ENCODE data around the gene TANGO2. TPM values are rescaled to one million over a fixed set of nuclear protein-coding genes. Genes with fewer than 3 reads are reported as not detected.

Gene TANGO2
- polyA plus RNA-seq, 2 donors: 9.5 to 9.8 TPM

GRCh38 chr22:20055144-20055543 lies 34.2 kb downstream of the TANGO2 start:
- H3K27me3 ChIP-seq (ENCODE audit: control insufficient read depth in 1 of 2, insufficient read depth in 2 of 2, low read length in 2 of 2): no peaks in the 10 kb centered on the region
- H3K9me3 ChIP-seq (ENCODE audit: control insufficient read depth in 2 of 2, insufficient read depth in 1 of 2, low read depth in 1 of 2, low read length in 1 of 2): no peaks in the 10 kb centered on the region
- peaks cover 5 to 30% of the 10 kb centered on the region in 2 donors for H3K36me3 ChIP-seq (ENCODE audit: control insufficient read depth in 2 of 2, insufficient read depth in 2 of 2, low read length in 1 of 2)
- no peak overlapping the region for H3K27ac ChIP-seq (ENCODE audit: low read depth in 2 of 2, low read length in 1 of 2)
- no peak overlapping the region for H3K4me3 ChIP-seq (ENCODE audit: low read depth in 1 of 2, low read length in 2 of 2)
- H3K4me1 ChIP-seq (ENCODE audit: control insufficient read depth in 2 of 2, insufficient read depth in 2 of 2, low read length in 1 of 2): no peaks in the 10 kb centered on the region
- WGBS, 2 donors: 95 to 97% methylated on average over 2 of the region's 2 CpGs

DNA sequence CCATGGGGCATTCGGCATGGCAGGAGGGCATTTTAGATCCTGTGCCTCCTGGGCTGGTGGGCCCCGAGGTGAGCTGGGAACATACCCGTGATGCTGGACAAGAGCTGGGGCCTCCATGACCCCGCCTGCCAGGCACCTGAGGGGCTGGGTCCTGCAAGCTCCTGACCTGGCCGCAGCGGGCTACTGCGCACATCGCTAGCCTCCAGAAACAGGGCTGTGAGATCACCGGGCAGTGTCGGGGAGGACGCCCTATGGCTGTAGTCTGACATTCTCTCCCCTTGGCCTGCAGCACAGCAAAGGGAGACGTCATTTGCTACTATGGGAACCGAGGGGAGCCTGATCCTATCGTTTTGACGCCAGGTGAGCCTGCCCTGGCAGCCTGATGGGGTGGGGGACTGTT lies 34.7 kb downstream of the TANGO2 start:
- Histone ChIP-seq H3K4me3 (ENCODE audit: low read depth in 1 of 2, low read length in 2 of 2) (no peak overlapping the region), H3K27me3 (ENCODE audit: control insufficient read depth in 1 of 2, insufficient read depth in 2 of 2, low read length in 2 of 2) (no peaks in the 10 kb centered on the region), H3K36me3 (ENCODE audit: control insufficient read depth in 2 of 2, insufficient read depth in 2 of 2, low read length in 1 of 2) (peaks cover 5 to 30% of the 10 kb centered on the region in 2 donors), H3K9me3 (ENCODE audit: control insufficient read depth in 2 of 2, insufficient read depth in 1 of 2, low read depth in 1 of 2, low read length in 1 of 2) (no peaks in the 10 kb centered on the region), H3K27ac (ENCODE audit: low read depth in 2 of 2, low read length in 1 of 2) (no peak overlapping the region), H3K4me1 (ENCODE audit: control insufficient read depth in 2 of 2, insufficient read depth in 2 of 2, low read length in 1 of 2) (no peaks in the 10 kb centered on the region)
- WGBS, 2 donors: 92 to 93% methylated on average over 15 of the region's 15 CpGs

DNA sequence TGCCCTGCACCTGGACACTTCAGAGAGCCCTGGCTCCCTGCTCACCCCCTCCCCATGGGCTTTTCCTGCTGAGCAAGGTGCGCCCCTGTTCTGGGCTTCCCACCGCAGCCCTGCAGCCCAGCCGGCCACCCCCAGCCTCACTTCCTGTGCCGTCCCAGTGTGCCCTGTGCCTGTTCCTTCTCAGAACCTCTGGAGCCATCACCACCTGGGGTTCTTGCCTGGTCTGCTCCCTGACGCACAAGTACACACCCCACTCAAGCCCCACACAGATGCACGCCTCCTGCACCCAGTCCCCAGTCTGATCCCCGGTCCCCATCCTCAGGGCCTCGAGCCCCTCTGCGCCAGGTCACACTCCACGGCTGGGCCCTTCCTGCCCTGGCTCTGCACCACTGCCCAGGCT lies 35.3 kb downstream of the TANGO2 start:
- no peak overlapping the region for H3K27ac ChIP-seq (ENCODE audit: low read depth in 2 of 2, low read length in 1 of 2)
- H3K36me3 ChIP-seq (ENCODE audit: control insufficient read depth in 2 of 2, insufficient read depth in 2 of 2, low read length in 1 of 2): peaks cover 5 to 31% of the 10 kb centered on the region in 2 donors
- WGBS, 2 donors: 91 to 92% methylated on average over 10 of the region's 10 CpGs
- H3K4me3 ChIP-seq (ENCODE audit: low read depth in 1 of 2, low read length in 2 of 2): no peak overlapping the region
- H3K9me3 ChIP-seq (ENCODE audit: control insufficient read depth in 2 of 2, insufficient read depth in 1 of 2, low read depth in 1 of 2, low read length in 1 of 2): no peaks in the 10 kb centered on the region
- peaks cover 0 to 1% of the 10 kb centered on the region in 2 donors for H3K4me1 ChIP-seq (ENCODE audit: control insufficient read depth in 2 of 2, insufficient read depth in 2 of 2, low read length in 1 of 2)
- H3K27me3 ChIP-seq (ENCODE audit: control insufficient read depth in 1 of 2, insufficient read depth in 2 of 2, low read length in 2 of 2): no peaks in the 10 kb centered on the region

- Histone ChIP-seq H3K9me3 (ENCODE audit: control insufficient read depth in 2 of 2, insufficient read depth in 1 of 2, low read depth in 1 of 2, low read length in 1 of 2) (no peaks in the 10 kb centered on the region), H3K27me3 (ENCODE audit: control insufficient read depth in 1 of 2, insufficient read depth in 2 of 2, low read length in 2 of 2) (no peaks in the 10 kb centered on the region), H3K4me1 (ENCODE audit: control insufficient read depth in 2 of 2, insufficient read depth in 2 of 2, low read length in 1 of 2) (peaks cover 0 to 6% of the 10 kb centered on the region in 2 donors), H3K4me3 (ENCODE audit: low read depth in 1 of 2, low read length in 2 of 2) (no peak overlapping the region), H3K27ac (ENCODE audit: low read depth in 2 of 2, low read length in 1 of 2) (no peak overlapping the region), H3K36me3 (ENCODE audit: control insufficient read depth in 2 of 2, insufficient read depth in 2 of 2, low read length in 1 of 2) (peaks cover 8 to 36% of the 10 kb centered on the region in 2 donors)
- 87 to 93% methylated on average over 16 of the region's 16 CpGs for WGBS, 2 donors
These were observed 35.9 kb downstream of the TANGO2 start for GRCh38 chr22:20056696-20057386.

- Histone ChIP-seq H3K36me3 (ENCODE audit: control insufficient read depth in 2 of 2, insufficient read depth in 2 of 2, low read length in 1 of 2) (peaks cover 8 to 36% of the 10 kb centered on the region in 2 donors), H3K4me1 (ENCODE audit: control insufficient read depth in 2 of 2, insufficient read depth in 2 of 2, low read length in 1 of 2) (peaks cover 0 to 12% of the 10 kb centered on the region in 2 donors)
- whole genome bisulfite sequencing, 2 donors: 96% methylated on average over 13 of the region's 13 CpGs
These were observed 36.8 kb downstream of the TANGO2 start for GRCh38 chr22:20057596-20058268.

DNA sequence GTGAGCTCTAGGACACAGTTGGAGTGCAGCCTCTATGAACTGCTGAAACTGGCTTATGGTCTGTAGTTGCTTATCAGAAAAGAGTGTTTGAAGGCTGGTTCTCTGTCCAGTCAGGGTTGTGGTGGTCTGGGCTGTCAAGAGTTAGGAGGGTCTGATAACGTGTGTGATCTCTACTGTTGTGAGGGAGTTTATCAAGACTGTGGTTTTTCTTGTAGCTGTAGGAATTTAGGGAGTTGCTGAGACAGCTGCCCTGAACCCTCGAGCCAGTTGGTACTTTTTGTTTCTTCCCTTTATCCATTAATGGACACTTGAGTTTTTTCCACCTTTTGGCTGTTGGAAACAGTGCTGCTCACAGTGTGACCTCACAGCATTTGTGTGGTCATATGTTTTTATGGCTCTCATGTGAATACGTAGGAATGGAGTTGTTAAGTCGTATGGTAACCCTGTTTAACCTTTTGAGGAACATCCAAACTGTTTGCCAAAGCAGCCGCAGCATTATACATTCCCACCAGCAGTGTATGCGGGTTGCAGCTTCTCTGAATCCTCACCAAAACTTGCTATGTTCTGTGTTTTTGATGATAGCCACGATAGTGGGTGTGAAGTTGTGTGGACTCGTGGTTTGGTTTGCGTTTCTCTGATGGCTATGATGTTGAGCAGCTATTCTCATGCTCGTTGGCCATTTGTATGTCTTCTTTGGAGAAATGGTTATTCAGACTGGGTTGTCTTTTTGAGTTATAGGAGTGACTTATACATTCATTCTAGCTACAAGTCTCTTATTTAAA lies 38.3 kb downstream of the TANGO2 start:
- no peaks in the 10 kb centered on the region for H3K27me3 ChIP-seq (ENCODE audit: control insufficient read depth in 1 of 2, insufficient read depth in 2 of 2, low read length in 2 of 2)
- H3K4me3 ChIP-seq (ENCODE audit: low read depth in 1 of 2, low read length in 2 of 2): no peak overlapping the region
- H3K36me3 ChIP-seq (ENCODE audit: control insufficient read depth in 2 of 2, insufficient read depth in 2 of 2, low read length in 1 of 2): peaks cover 8 to 36% of the 10 kb centered on the region in 2 donors
- no peak overlapping the region for H3K27ac ChIP-seq (ENCODE audit: low read depth in 2 of 2, low read length in 1 of 2)
- 85 to 90% methylated on average over 10 of the region's 10 CpGs for WGBS, 2 donors
- H3K4me1 ChIP-seq (ENCODE audit: control insufficient read depth in 2 of 2, insufficient read depth in 2 of 2, low read length in 1 of 2): peaks cover 5 to 26% of the 10 kb centered on the region in 2 donors
- H3K9me3 ChIP-seq (ENCODE audit: control insufficient read depth in 2 of 2, insufficient read depth in 1 of 2, low read depth in 1 of 2, low read length in 1 of 2): no peaks in the 10 kb centered on the region

More at GRCh38 chr22:20057596-20058268, 36.8 kb downstream of the TANGO2 start:
- no peaks in the 10 kb centered on the region for H3K27me3 ChIP-seq (ENCODE audit: control insufficient read depth in 1 of 2, insufficient read depth in 2 of 2, low read length in 2 of 2)
- no peak overlapping the region for H3K4me3 ChIP-seq (ENCODE audit: low read depth in 1 of 2, low read length in 2 of 2)
- H3K9me3 ChIP-seq (ENCODE audit: control insufficient read depth in 2 of 2, insufficient read depth in 1 of 2, low read depth in 1 of 2, low read length in 1 of 2): no peaks in the 10 kb centered on the region
- no peak overlapping the region for H3K27ac ChIP-seq (ENCODE audit: low read depth in 2 of 2, low read length in 1 of 2)

- H3K36me3 ChIP-seq (ENCODE audit: control insufficient read depth in 2 of 2, insufficient read depth in 2 of 2, low read length in 1 of 2): peaks cover 8 to 38% of the 10 kb centered on the region in 2 donors
- H3K27ac ChIP-seq (ENCODE audit: low read depth in 2 of 2, low read length in 1 of 2): no peak overlapping the region
- WGBS, 2 donors: 90% methylated on average over 10 of the region's 10 CpGs
- H3K27me3 ChIP-seq (ENCODE audit: control insufficient read depth in 1 of 2, insufficient read depth in 2 of 2, low read length in 2 of 2): no peaks in the 10 kb centered on the region
- H3K9me3 ChIP-seq (ENCODE audit: control insufficient read depth in 2 of 2, insufficient read depth in 1 of 2, low read depth in 1 of 2, low read length in 1 of 2): no peaks in the 10 kb centered on the region
- peaks cover 5 to 35% of the 10 kb centered on the region in 2 donors for H3K4me1 ChIP-seq (ENCODE audit: control insufficient read depth in 2 of 2, insufficient read depth in 2 of 2, low read length in 1 of 2)
- no peak overlapping the region for H3K4me3 ChIP-seq (ENCODE audit: low read depth in 1 of 2, low read length in 2 of 2)
These were observed 40.0 kb downstream of the TANGO2 start for GRCh38 chr22:20060700-20061480.

DNA sequence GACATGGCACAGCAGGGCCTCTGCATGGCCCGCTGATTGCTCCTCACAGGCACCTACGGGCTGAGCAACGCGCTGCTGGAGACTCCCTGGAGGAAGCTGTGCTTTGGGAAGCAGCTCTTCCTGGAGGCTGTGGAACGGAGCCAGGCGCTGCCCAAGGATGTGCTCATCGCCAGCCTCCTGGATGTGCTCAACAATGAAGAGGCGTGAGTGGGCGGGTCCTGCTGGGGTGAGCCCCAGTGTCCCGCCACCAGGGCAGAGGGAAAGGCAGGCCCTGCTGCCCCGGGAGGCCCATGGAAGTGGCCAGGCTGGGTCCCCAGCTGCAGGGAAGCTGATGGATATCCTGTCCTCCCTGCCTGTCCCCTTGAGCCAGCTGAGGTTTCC lies 40.6 kb downstream of the TANGO2 start:
- 56 to 79% methylated on average over 11 of the region's 11 CpGs for WGBS, 2 donors
- no peaks in the 10 kb centered on the region for H3K9me3 ChIP-seq (ENCODE audit: control insufficient read depth in 2 of 2, insufficient read depth in 1 of 2, low read depth in 1 of 2, low read length in 1 of 2)
- peaks cover 5 to 35% of the 10 kb centered on the region in 2 donors for H3K4me1 ChIP-seq (ENCODE audit: control insufficient read depth in 2 of 2, insufficient read depth in 2 of 2, low read length in 1 of 2)
- H3K36me3 ChIP-seq (ENCODE audit: control insufficient read depth in 2 of 2, insufficient read depth in 2 of 2, low read length in 1 of 2): peaks cover 8 to 33% of the 10 kb centered on the region in 2 donors
- H3K27me3 ChIP-seq (ENCODE audit: control insufficient read depth in 1 of 2, insufficient read depth in 2 of 2, low read length in 2 of 2): no peaks in the 10 kb centered on the region
- H3K27ac ChIP-seq (ENCODE audit: low read depth in 2 of 2, low read length in 1 of 2): peak overlapping the region in 1 of 2 donors; percentile 14
- no peak overlapping the region for H3K4me3 ChIP-seq (ENCODE audit: low read depth in 1 of 2, low read length in 2 of 2)

Data from esophagus (tissue), 2 donors.